ENCODE data around the gene APMAP.

Gene APMAP, protein sequence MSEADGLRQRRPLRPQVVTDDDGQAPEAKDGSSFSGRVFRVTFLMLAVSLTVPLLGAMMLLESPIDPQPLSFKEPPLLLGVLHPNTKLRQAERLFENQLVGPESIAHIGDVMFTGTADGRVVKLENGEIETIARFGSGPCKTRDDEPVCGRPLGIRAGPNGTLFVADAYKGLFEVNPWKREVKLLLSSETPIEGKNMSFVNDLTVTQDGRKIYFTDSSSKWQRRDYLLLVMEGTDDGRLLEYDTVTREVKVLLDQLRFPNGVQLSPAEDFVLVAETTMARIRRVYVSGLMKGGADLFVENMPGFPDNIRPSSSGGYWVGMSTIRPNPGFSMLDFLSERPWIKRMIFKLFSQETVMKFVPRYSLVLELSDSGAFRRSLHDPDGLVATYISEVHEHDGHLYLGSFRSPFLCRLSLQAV

DNA sequence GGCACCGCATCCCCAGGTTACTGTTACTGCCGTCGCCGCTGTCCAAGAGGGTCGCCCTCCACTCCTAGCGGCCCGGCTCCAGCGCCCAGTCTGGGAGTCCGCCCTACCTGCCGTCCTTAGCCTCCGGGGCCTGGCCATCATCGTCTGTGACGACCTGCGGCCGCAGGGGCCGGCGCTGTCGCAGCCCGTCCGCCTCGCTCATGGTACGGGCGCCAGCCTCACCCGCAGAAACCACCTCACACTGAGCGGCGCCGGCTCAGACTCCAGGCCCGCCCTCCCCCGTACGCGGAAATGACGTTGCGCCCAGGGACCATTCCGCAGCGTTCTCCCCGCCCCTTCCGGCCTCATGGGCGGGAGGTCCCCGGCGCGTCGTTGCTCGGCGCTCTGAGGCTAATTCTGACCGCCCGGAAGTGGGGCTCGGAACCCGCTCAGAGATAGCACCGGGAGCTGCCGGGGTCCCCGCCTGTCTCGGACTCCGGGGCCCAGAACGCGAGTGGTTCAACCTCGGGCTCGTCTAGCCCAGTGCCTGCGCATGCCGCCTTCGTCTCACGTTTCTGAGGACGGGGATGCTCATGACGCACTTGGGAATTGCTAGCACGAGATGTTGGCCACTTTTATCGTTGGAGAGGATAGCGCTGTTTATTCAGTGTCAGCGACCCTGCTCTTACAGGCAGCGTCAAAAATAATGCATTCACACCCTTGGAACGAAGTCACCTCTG, at the start of gene APMAP:
TSS of gene APMAP (minus strand) at position 265 of the 719 bp plus-strand sequence. CDS start at position 202, 63 bp downstream.
- DNase-seq (ENCODE audit: low read depth, low spot score) = peak; percentile 98

DNA sequence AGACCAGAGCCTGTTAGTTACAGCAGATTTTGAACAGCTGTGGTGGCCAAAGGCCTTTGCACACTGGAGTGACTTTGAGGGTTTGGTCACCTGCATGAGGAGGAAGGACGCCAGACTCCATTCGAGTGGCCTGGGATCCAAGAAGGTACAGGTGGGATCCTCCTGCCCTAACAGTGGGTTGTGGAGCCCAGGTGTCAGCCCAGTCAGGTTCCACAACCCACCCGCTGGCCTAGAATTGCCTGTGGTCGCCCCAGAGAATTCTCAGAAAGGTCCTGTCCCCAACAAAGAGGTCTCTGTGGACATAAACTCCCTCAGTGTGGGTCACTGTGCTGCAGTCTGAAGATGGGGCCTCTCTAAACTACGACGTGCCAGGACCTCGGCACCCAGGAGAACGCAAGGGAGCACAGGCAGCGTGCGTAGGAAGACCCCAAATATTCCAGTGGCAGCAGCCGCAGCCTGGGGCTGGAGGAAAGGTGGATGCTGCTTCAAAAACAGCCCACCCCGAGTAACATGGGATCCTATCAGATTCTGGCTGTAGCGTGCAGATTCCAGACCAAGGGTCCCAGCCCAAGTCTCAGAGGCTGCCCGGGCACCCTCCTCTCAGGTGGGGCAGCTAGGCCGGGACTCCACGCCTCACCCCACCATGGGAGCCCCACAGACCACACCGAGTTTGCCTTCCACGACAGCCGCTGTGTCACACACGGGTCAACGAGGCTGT, 49.4 kb upstream of the APMAP start:
- DNase-seq (ENCODE audit: low read depth, low spot score) = no peak

DNA sequence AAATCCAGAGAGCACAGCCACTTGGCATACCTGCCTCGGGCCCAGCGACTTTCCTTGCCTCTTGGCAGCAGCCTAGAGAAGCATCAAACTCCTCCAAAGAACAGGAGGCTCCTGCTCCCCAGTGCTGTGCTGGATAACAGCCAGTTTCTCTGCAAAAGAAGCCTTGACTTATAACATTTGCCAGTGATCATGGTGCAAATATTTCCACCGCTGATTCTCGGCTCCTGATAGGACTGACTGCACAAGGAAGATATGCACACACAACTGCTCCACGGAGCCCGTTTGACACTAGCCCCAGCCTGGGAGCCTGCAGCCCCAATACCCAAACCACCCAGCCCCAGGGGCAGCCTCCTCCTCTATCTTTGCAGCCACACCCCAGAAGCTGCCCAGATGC, 47.9 kb upstream of the APMAP start:
- peak; percentile 60 for DNase-seq (ENCODE audit: low read depth, low spot score)

DNA sequence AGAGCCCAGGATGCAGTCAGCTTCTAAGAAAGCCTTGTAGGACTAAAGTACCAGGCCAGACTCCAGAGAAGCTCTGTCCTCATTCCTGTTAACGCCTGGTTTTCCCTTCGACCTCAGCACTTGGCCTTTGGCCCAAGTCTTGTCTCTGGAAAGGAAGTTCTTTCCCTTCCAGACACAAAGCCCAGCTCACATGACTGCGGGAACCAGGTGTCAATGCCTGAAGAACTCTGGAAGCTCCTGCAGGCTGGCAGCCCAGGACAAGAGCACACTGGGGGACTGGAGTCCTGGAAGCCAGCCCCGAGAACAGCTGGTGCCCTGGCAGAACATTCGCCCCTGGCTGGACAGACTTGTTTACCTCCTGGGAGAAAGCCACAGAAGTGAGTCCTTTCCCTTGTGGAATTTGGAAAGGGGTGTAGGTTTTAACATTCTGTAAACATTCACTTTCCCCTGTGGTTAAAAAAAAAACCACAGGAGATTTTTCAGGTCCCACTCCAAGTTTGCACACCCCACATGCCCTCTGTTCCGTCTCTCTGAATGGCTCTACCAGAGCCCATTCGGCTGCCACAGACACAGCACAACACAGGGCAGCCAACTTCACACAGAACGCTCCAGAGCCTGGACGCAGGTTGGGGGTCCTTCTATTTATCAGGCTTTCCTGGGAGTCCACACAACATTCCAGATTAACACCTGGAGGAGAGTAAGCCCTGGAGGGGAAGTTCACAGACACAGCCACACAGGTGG, 47.3 kb upstream of the APMAP start:
- DNase-seq (ENCODE audit: low read depth, low spot score) = peak; percentile 88

DNA sequence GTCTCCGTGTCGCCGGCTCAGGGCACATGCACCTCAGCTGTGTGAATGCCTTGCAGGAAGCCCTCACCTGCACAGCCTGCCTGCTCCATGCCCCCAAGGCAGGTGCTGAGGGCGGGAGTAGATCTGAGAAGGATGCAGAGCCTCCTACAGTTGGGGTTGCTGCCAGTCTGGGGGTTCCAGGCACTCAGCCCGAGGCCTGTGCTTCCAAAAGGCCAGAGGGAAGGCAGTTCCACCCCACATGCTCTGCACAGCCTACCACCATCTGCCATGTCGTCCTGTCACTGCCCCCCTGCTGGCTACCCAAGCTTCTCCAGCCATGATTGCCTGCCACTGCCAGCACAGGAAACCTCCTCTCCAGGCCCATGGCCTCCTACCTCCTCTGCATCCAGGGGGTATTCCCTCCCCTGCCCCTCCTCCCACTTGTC, 46.1 kb upstream of the APMAP start:
- DNase-seq (ENCODE audit: low read depth, low spot score) = no peak

DNA sequence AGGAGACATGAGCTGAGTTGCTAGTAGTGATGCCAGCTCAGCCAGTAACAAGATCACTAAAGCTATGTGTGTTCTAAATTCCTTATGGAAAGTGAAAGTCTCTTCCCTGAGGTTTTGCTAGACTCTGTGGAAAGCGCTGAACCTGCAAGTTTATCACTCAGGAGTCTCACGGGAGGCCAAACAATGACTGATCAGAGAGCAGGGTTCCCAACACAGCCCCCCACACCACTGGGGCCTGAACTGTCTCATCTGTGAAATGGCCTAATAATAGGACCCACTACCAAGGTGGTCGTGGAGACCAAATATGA, 45.5 kb upstream of the APMAP start:
- no peak for DNase-seq (ENCODE audit: low read depth, low spot score)

DNA sequence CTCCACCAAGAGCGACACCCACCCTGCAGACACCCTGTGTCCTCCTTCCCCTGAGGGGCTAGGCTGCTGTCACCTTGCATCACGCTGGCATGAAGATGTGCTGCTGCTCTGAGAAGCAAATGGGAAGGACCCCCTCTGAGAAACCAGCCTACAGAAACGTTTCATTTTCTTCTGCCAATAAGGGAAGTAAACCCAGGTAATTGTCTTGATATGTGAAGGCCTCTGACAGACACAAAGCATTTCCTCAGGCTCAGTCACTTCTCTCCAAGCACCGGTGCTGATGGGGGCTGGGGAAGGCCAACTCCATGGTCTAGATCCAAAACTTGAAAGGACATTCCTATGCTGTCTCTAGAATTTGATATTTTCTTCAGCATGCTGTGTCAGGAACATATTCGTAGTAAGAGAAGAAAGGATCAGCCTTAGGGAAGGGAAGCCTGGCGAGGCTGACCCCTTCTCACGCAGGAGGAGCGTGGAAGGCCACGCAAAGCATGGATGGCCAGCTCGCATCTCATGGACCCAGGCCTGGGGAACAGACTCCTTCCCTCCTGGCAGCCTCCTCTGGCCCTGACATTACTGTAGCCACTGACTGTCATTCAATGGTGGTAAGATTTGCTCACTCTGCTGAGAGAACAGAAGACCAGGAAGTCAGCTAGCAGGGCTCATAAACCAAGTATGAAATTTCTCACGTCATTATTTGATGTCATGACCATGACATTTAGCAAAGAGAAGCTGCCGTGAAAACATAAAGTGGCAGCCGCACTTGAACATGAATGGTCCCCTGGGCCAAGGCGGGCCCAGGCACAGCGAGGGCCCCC, 44.9 kb upstream of the APMAP start:
- DNase-seq (ENCODE audit: low read depth, low spot score) = no peak

DNA sequence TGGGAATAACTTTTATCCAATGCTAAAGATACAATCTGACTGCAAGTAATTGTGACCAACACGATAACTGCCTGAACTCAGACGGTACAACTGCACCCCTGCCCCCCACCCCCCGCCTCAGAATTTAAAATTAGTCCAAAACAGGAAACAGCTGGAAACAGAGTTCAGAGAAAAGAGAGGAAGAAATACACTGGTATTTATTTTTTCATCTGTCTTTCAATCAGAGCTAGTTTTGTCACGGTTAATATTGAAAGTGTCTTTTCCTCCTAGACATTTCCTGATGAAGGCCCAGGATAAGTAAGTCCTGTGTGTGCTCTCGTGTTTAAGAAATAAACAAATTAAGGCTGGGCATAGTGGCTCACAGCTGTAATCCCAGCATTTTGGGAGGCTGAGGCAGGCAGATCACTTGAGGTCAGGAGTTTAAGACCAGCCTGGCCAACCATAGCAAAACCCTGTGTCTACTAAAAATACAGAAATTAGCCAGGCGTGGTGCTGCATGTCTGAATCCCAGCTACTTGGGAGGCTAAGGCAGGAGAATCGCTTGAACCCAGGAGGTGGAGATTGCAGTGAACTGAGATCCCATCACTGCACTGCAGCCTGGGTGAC, 43.9 kb upstream of the APMAP start:
- no peak for DNase-seq (ENCODE audit: low read depth, low spot score)

DNA sequence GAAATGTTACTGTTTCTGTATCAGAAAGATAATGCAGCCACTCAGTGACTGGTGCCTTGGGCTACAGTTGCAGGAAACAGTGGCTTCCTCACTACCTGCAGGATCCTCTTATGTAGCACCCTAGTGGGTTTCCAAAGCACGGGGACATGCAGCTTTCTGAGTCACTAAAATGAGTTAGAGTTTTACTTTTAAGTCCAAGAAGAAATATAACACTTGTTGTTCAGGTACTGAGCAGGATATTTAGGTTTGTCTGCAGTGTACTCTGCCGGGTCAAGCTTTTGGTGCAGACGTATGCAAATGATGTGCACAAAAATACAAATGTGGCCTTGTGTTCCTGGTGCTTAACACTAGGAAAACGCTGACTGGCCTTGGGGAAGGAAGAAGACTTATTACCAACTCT, 43.4 kb upstream of the APMAP start:
- no peak for DNase-seq (ENCODE audit: low read depth, low spot score)

DNA sequence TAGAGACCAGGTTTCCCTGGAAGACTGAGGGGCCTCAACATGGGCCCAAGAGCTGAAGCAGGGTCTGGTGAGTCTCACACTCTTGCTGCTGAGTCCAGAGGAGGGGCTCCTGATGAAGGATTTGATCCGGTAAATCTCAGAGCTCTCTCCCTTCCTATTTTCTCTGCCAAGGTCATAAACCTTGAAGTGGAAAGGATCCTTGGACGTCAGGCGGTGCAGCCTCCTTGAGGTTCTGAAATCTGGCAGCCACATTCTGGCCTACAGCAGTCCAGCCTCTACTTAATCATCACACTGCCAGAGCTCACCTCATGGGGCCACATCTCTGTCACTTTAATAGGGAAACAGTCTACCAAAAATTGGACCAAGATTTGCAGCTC, 41.4 kb upstream of the APMAP start:
- no peak for DNase-seq (ENCODE audit: low read depth, low spot score)

DNA sequence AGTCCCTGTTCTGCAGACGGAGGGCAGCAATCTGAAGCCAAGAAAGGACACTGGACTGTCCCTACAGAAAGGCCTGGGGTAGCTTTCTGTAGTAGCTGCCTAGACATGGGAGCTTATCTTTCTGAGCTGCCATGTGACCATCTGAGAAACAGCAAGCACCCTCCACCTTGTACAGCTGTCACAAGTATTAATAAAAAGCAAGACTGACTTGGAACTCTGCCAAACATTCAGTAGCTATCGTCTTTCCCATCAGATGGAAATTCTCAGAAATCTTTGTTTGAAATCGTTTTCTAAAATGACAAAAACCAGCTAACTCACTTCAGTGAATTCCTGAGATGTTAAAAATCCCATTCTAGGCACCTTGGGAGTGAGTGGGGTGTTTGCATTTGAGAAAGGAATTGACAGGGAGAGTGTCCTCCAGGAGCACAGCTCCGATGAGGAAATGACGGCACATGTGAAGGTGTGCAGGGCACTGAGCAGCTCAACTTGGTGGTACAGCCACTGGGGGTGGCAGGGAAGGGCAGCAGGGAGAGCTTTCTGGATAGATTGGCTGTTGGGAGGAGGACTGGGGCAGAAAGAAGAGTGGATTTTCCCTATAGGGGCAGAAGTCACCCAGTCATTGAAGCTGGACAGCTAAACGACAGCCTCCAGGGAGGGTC, 40.8 kb upstream of the APMAP start:
- DNase-seq (ENCODE audit: low read depth, low spot score) = no peak

DNA sequence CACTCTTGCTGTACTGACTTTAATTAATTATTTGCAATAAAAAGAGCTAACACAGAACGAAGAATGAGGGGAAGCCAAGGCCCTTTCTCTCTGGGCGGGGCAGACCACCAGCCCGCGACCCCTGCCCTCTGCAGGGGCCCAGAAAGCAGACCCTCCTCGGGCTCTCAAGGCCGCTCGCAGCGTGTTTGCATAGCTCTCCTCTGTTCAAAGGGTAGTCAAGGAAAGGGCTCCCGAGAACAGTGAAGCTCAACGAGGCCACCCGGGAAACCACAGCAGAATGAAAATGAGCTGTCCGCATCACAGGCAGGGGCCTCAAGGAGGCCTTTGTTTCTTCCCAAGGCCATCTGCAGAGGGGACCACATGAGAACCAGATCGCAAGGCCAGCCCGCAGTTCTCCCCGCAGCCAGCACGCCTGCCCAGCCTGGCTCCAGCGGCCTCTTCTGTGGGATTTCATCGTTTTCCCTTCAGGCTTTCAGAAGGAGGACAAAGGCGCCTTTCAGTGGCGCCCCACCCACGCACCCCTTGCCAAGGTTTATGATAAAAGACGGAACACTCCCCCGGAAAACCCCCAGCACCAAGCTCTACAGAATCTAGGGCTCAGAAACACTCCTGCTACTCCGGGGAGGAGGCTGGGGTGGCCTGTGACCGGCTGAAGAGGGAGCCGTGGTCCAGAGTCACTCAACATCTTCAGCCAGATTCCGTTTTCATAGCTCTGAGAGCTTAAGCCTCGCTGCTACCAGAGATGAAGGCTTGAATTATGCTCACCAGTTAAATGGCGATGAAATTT, 40.1 kb upstream of the APMAP start:
- peak; percentile 76 for DNase-seq (ENCODE audit: low read depth, low spot score)

DNA sequence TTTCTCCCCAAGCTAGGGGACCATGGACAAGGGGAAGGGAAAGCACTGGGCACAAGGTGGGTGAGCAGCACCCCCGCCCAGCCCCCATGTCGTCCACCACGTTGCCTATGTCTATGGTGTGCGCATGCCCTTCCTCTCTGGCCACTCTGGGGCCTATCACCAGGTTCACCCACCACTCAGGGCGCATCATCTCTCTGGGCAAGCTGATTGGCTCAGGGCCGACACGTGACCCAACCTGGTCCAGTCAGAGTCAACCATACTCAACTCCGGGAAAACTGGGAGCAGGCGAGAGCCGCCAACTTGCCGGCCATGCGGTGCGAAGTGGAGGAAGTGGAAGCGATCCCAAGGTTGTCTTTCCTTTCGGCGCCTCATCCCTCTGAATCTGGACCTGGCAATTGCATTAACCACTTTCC, 39.5 kb upstream of the APMAP start:
- DNase-seq (ENCODE audit: low read depth, low spot score) = peak; percentile 7

DNA sequence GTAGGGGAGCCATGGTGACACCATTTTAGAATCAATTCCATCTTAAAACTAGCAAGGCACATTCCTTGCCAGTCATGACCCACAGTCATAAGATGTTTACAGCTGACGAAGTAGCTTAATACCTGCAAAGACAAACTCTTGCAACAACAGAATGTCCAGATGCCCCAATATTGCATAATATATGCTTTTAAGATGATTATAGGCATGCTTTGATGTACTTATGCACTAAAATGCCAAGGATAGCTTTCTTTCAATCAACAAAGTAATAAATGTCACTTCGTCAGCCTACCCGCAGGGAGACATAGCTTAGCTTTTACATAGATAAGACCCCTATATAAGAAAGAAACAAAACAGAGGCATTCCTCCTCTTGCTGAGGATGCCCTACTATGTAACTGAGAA, 38.7 kb upstream of the APMAP start:
- no peak for DNase-seq (ENCODE audit: low read depth, low spot score)

DNA sequence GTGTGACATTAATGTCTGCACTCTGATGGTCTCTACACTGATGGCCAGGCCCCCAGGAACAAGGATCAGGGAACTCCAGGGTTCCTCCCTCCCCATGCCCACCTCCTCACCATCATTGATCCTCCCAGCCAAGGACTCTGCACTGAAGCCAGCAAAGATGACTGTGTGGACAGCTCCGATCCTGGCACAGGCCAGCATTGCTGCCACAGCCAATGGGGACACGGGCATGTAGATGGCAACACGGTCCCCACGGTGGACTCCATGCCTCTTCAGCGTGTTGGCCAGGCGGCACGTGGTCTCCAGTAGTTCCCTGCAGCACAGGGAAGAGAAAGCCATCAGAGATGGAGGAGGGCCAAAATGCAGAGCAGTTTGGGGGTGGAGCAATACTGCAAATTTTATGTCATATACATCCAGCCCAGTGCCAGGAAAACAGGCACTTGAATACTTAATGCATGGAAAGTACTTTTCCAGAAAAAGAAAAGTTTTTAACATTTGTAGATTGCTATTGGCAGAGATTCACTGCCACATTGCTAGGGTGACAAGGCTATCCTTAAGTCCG, 38.2 kb upstream of the APMAP start:
- DNase-seq (ENCODE audit: low read depth, low spot score) = no peak

DNA sequence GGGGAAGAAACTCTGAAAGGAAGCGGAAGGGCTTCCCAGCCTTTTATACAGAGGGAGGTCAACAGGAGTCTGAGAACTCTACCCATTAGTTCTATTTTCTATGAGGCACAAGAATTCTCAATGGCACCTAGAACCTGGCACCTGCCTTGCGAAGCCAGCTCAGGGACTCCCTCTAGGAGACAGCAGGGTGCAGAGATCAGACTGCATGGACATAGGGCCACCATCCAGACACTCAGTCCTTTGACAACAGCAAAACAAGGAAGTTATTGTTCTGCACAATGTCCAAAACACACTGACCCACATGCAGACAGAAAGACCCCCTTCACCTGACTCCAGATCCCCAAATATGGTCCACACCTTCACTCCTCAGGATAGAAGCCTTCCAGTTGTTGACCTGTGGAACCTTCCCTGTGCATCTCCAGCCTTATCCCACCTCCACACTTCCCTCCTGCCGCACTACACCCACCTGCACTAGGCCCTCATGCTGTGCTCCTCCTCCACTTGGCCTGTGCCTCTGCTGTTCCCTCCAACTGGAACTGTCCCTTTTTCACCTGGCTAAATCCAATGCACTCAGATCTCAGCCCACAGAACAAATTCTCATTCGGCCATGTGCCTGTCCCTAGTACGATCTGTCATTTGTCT, 37.6 kb upstream of the APMAP start:
- DNase-seq (ENCODE audit: low read depth, low spot score) = no peak

DNA sequence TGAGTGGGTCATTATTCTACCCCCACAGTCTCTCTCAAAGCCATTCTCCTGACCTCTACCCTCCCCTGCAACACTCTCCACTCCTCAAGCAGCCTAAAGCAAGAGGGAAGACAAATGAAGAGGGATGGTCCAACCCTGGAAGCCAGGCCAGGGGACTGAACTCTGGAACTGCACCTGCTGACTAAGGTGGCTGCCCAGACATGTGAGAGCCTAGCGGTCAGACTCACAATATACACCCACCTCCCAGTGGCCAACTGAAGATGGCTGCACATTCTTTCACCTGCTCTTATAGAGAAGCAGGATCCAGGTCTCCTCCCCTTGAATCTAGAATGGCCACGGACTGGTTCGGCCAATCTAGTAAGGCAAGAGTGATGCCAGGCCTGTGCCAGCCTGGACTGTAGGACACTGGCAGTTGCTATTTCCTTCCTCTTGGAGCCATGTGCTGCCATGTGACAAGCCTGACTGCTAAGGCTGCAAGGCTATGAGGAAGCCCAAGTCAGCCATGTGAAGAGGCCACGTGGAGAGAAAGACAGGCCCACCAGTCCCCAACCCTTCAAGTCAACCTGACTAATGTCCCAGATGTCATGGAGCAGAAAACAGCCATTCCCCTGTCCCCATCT, 33.5 kb upstream of the APMAP start:
- no peak for DNase-seq (ENCODE audit: low read depth, low spot score)

Measured in astrocyte of the hippocampus (primary cell).